Activated naive CD8-positive, alpha-beta T cell treated with anti-CD3 and anti-CD28 coated beads, Interleukin-2, amount 50 U/mL, for 24 hours (primary cell): ENCODE data around the gene ZNF630.
"Not testable (repeated sequence)": the region's sequence is repeated elsewhere in the genome, so short reads cannot be mapped to it uniquely, and the experiment has no call there.

ENCODE experiments used
- ATAC-seq: fragments of 150-1000 bp; cut with Tn5 transposase; one replicate; pipeline ENCODE4 v1.10.0; 2021
- DNase-seq: peaks from one replicate; pipeline ENCODE4 v3.0.0; 2021
- H3K27ac Mint-ChIP-seq: one replicate; pipeline ENCODE4 v1.8.0; 2021; ENCODE audit warnings: mild to moderate bottlenecking, mixed read lengths
- H3K27me3 Mint-ChIP-seq: one replicate; pipeline ENCODE4 v1.8.0; 2021; ENCODE audit warnings: mixed read lengths
- H3K36me3 Mint-ChIP-seq: one replicate; pipeline ENCODE4 v1.8.0; 2021; ENCODE audit warnings: low read depth, mixed read lengths
- H3K4me1 Mint-ChIP-seq: one replicate; pipeline ENCODE4 v1.8.0; 2021; ENCODE audit warnings: mixed read lengths
- H3K4me3 Mint-ChIP-seq: one replicate; pipeline ENCODE4 v1.8.0; 2021; ENCODE audit warnings: mild to moderate bottlenecking, moderate library complexity, mixed read lengths
- H3K9me3 Mint-ChIP-seq: one replicate; pipeline ENCODE4 v1.8.0; 2021; ENCODE audit warnings: mixed read lengths

Gene ZNF630

DNA sequence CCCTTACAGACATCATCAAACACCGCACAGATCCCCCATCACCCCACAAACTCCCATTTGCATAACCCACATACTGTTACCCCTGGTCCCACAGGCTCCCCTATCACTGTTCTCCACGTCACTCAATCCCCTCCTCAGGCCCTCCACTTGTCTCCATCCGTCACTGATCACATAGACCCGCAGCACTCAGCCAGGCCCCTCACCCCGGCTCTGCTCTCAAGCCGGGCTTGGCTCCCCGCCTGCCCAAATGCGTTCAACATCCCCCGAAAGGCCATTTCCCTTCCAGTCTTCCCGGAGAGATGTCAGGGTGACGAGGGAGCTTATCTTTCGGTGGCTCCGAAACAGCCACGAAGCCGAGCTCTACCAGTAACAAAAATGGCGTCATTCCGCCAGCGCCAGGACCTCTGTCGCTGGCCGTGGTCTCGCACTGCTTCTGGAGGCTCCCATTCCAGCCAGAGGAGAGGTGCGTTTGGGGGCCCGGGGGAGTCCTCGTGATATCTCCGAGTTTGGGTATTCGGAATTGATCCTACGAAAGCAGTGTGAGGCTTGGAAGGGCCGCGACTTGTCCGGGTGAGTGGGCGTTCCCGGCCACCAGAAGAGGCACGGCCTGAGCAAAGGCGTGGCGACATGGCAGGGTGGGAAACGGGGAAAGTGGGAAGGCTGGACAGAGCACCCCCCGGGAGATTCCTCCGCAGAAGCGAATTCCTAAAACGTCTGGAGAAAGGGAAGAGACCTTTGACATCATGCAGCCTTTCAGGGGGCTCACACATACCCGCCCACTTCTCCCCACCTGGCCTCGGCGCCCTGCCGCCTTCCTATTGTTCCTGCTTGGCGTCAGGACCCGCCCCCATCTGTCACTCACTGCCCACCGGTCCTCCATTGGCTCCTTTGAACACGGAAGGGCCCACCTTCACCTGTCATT lies at the start of gene ZNF630:
TSS of gene ZNF630 (minus strand) at position 577 of the 922 bp plus-strand sequence. CDS start 4,754 bp downstream, outside the sequence.
- Mint-ChIP-seq H3K27me3 (no peaks in the 10 kb centered on the region), H3K4me3 (peak within 1 kb of the TSS; percentile 90), H3K27ac (peak within 1 kb of the TSS; percentile 94), H3K36me3 (no peaks in the 10 kb centered on the region), H3K9me3 (no peaks in the 10 kb centered on the region), H3K4me1 (peaks cover 14% of the 10 kb centered on the region)
- peak; percentile 64 for DNase-seq
- ATAC-seq, result peak; percentile 82

DNA sequence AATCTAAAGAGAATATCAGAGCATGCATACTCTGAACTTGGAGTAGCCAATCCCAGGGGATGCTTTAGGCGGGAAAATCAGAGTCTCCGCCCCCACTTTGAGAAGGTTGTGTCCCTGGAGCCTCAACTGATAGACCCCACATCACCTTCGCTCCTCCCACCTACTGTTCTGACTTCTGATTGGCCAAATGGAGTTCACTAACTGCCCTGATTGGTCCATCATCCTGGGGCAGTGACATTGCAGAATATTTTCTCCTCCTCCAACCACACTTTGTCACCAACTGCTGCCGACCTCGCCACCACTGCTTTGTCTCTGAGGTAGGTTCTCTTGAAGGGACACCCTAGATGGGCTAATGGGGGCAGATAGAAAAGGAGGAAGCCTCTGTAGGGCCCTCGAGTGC lies 36.3 kb upstream of the ZNF630 start:
- Mint-ChIP-seq H3K27me3 (peaks cover 2% of the 10 kb centered on the region), H3K4me3 (no peak overlapping the region), H3K36me3 (no peaks in the 10 kb centered on the region), H3K27ac (no peak overlapping the region), H3K4me1 (peaks cover 3% of the 10 kb centered on the region), H3K9me3 (no peaks in the 10 kb centered on the region)
- no peak for DNase-seq
- no peak for ATAC-seq

DNA sequence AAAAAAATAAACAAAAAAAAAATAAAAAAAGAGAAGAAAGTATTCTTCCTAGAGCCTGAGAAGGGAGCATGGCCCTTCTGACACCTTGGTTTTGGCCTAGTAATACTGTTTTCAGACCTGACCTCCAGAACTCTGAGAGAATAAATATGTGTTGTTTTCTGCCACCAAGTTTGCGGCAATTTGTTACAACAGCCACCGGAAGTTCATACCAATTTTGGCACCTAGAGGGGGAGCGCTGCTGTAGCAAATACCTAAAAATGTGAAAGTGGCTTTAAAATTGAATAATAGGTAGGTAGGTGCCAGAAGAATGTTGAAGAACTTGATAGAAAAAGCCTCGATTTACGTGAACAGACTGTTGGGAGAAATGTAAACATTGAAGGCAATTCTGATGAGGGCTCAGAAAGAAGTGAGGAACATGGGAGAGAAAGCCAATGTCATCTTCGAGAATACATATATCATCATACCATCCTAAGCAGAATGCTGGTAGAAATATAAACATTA lies 31.5 kb upstream of the ZNF630 start:
- no peak for ATAC-seq
- no peak overlapping the region for H3K27ac Mint-ChIP-seq
- peaks cover 2% of the 10 kb centered on the region for H3K27me3 Mint-ChIP-seq
- H3K9me3 Mint-ChIP-seq, result no peaks in the 10 kb centered on the region
- peaks cover 3% of the 10 kb centered on the region for H3K4me1 Mint-ChIP-seq
- H3K36me3 Mint-ChIP-seq, result no peaks in the 10 kb centered on the region
- no peak overlapping the region for H3K4me3 Mint-ChIP-seq
- DNase-seq, result no peak

DNA sequence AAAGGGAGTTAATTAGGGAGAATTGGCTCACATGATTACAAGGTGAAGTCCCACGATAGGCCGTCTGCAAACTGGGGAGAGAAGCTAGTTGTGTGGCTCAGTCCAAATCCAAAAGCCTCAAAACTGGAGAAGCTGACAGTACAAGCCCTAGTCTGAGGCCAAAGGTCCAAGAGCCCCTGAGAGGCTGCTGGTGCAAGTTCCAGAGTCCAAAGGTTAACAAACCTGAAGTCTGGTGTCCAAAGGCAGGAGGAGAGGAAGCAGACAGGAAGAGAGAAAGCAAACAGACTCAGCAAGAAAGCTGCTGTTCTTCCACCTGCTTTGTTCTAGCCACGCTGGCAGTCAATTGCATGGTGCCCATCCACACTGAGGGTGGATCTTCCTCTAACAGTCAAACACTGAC lies 30.0 kb upstream of the ZNF630 start:
- Mint-ChIP-seq H3K4me3 (no peak overlapping the region), H3K27ac (no peak overlapping the region), H3K9me3 (no peaks in the 10 kb centered on the region), H3K4me1 (peaks cover 3% of the 10 kb centered on the region), H3K27me3 (peaks cover 2% of the 10 kb centered on the region), H3K36me3 (no peaks in the 10 kb centered on the region)
- DNase-seq (no peak), ATAC-seq (no peak)

DNA sequence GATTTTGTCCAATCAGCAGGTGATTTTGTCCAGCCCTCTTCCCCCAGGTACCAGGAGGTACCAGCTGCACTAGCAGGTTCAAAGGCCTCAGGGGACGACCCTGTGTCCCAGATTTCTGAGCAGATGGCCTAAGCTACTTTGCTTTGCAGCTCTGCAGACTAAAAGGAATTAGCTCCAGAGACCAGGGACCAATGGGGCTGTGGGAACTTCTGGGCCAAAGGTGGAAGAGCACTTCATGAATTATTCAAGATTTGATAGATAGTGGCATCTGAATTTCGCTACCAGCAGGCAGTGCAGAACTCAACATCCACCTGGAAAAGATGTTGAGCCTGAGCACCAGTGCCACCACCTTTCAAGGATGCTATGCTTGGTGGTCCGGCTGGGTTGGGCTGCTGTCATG lies 21.1 kb upstream of the ZNF630 start:
- not testable (repeated sequence) for H3K36me3 Mint-ChIP-seq, H3K9me3 Mint-ChIP-seq, ATAC-seq, H3K4me1 Mint-ChIP-seq, H3K27me3 Mint-ChIP-seq, H3K4me3 Mint-ChIP-seq, H3K27ac Mint-ChIP-seq, DNase-seq

DNA sequence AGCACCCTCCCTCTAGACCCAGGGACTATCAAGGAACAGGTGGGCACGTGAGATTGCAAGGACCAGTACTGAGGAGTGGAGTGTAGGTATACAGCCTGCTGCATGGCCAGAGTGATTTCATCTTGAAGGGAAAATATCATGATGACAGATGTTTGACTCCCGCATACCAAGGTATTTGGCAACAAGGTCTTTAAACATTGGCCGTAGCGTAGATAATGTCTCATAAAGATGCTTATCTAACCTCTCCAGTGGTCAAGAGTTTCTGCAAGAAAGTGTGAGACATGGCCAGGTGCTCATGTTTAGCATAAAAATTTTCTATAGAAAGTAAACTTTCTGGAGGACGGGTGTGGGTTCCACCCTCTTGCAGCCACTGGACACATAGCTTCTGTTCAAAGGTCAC lies 18.7 kb upstream of the ZNF630 start:
- ATAC-seq, result no peak
- Mint-ChIP-seq H3K27me3 (no peaks in the 10 kb centered on the region), H3K27ac (no peak overlapping the region), H3K36me3 (no peaks in the 10 kb centered on the region), H3K4me1 (no peaks in the 10 kb centered on the region), H3K9me3 (no peaks in the 10 kb centered on the region), H3K4me3 (no peak overlapping the region)
- DNase-seq, result no peak

DNA sequence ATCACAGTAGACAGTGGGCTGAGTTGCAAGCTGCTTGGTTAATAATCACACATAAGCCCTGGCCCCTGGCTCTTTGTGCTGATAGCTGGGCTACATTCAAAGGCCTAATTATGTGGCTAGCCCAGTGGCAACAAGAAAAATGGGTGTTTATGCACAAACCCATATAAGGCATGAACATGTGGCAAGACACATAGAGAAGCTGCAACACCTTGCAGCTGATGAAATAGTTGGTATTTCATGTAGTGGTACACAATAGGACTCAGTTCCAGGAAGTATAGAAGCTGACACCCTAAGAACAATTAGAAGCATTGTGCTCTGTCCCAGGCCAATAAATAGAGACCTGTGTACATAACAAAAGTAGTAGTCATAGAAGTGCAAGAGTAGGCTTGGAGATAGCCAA lies 14.6 kb upstream of the ZNF630 start:
- H3K27ac Mint-ChIP-seq, result no peak overlapping the region
- no peaks in the 10 kb centered on the region for H3K27me3 Mint-ChIP-seq
- H3K36me3 Mint-ChIP-seq, result no peaks in the 10 kb centered on the region
- DNase-seq, result no peak
- no peak overlapping the region for H3K4me3 Mint-ChIP-seq
- H3K4me1 Mint-ChIP-seq, result no peaks in the 10 kb centered on the region
- no peak for ATAC-seq
- H3K9me3 Mint-ChIP-seq, result no peaks in the 10 kb centered on the region

DNA sequence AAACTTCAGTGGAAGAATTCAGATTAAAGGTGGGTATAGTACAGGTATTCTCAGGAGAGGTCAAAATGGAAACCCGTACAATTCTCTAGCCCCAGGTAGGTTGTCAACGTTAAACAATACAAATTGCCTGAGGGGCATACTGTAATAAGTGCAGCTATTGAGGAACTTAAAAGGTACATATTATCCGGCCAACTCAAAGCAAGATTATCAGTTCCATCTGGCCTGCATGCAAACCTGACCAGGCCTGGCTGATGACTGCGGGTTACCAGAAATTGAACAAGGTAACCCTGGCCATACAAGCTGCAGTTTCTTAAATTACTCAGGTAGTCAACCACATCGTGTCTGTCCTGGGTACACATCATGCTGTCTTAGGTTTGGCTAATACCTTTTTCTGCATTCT lies 12.3 kb upstream of the ZNF630 start:
- Mint-ChIP-seq H3K27me3 (no peaks in the 10 kb centered on the region), H3K36me3 (no peaks in the 10 kb centered on the region), H3K27ac (no peak overlapping the region), H3K9me3 (no peaks in the 10 kb centered on the region), H3K4me3 (no peak overlapping the region), H3K4me1 (no peaks in the 10 kb centered on the region)
- ATAC-seq (no peak), DNase-seq (no peak)

DNA sequence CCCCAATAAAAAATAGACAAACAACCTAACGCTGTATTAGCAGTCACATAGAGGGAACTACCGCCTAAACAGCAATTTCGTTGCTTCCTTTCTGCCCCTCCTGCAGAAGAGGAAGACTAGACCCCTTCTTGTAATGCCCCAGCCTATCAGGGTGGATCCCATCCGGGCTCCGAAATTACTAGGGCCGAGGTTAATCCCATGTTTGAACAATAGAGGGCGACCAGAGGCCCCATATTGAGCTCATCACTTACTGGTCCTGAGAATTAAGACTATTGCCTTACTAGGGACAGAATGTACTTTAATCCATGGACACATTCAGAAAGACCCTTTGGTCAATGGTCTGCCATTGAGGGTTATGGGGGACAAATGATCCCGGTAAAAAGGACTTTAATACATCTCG lies 11.8 kb upstream of the ZNF630 start:
- Mint-ChIP-seq H3K27me3 (no peaks in the 10 kb centered on the region), H3K4me1 (no peaks in the 10 kb centered on the region), H3K36me3 (no peaks in the 10 kb centered on the region), H3K4me3 (no peak overlapping the region), H3K27ac (no peak overlapping the region), H3K9me3 (no peaks in the 10 kb centered on the region)
- DNase-seq (peak; percentile 35), ATAC-seq (peak; percentile 63)

DNA sequence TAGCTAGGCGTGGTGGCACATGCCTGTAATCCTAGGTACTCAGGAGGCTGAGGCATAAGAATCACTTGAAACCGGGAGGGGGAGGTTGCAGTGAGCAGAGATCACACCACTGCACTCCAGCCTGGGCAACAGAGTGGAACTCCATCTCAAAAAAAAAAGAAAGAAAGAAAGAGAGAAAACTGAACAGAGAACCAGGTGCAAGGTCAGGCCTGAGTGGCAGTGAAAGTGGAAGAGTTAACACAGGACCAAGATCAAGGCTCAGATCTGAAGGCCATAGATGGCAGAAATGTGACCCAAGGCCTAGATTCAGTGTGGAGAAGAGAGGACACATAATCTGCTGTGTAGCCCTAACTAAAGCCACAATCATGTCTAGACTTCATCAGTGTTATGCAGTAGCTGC lies 4.9 kb upstream of the ZNF630 start:
- no peaks in the 10 kb centered on the region for H3K27me3 Mint-ChIP-seq
- DNase-seq (no peak), ATAC-seq (no peak)
- H3K4me1 Mint-ChIP-seq, result peaks cover 5% of the 10 kb centered on the region
- H3K36me3 Mint-ChIP-seq, result no peaks in the 10 kb centered on the region
- H3K9me3 Mint-ChIP-seq, result no peaks in the 10 kb centered on the region
- H3K4me3 Mint-ChIP-seq, result no peak overlapping the region
- H3K27ac Mint-ChIP-seq, result no peak overlapping the region

DNA sequence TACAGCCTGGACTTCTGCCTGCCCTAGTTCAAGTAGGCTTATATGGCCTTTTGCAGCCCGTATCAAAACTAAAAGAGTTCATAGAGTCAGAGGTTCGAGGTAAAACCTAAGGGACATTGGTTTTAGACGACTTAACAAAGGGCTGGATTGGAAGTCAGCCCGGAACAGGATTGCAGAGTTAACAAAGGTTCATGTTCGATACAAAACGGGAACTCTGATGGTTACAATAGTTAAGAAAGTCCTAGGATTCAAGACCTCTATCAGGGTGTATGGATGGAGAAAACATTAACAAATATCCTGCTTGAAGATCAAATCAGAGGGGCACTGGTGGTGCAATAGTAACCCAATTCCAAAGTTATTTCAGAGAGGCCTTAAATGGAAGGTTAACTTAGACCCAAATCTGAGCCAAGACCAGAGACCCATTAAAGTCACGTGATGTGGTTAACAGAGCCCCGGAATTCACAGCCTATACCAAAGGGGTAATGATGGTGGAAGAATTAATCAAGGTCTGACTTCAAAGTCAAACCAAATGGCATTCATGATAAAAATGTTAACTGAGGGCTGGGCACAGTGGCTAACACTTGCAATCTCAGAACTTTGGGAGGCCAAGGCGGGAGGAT lies 656 bp upstream of the ZNF630 start:
- Mint-ChIP-seq H3K4me1 (peaks cover 14% of the 10 kb centered on the region), H3K27ac (peak overlapping the region; percentile 94), H3K4me3 (peak overlapping the region; percentile 90), H3K36me3 (no peaks in the 10 kb centered on the region), H3K27me3 (no peaks in the 10 kb centered on the region), H3K9me3 (no peaks in the 10 kb centered on the region)
- DNase-seq (no peak), ATAC-seq (no peak)

DNA sequence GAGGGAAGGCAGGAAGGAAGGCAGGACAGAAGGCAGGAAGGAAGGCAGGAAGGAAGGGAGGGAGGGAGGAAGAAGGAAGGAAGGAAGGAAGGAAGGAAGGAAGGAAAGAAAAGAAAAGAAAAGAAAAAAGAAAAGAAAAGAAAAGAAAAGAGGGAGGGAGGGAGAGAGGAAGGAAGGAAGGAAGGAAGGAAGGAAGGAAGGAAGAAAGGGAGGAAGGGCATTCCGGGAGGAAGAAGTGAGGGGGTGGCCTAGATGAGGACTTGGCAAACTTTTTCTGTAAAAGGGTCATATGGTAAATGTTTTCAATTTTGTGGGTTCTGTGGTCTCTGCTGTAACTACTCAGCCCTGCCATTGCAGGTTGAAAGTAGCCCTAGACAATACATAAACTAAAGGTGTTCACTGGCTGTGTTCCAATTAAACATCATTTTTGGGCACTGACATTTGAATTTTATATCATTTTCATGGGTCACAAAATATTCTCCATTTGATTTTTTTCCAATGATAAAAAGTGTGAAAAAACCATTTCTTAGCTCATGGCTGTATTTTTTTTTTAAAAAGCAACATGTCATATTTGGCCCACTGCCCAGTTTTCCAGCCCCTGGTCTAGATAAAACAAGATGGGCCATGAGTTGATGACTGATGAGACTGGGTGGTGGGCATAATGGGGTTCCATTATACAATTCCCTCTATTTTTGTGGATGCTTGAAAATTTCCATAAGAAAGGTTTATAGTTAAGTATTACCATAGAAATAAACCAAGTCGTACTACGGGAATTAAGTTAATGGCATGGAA lies 3.1 kb downstream of the ZNF630 start:
- no peak overlapping the region for H3K4me3 Mint-ChIP-seq
- DNase-seq, result no peak

DNA sequence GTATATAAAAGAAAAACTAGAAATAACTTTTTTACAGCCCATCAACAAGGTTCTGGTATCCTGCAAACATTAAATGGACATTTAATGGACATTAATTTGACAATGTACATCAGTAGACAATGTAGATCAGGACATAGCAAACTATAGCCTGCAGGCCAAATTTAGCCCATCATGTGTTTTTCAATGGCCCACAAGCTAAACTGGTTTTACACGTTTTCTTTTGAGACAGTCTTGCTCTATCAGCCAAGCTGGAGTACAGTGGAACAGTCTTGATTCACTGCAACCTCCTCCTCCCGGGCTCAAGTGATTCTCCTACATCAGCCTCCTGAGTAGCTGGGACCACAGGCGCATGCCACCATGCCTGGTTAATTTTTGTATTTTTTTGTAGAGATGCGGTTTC lies 7.2 kb downstream of the ZNF630 start:
- ATAC-seq, result no peak
- peaks cover 4% of the 10 kb centered on the region for H3K4me1 Mint-ChIP-seq
- no peak overlapping the region for H3K4me3 Mint-ChIP-seq
- DNase-seq, result no peak
- peaks cover 33% of the 10 kb centered on the region for H3K36me3 Mint-ChIP-seq
- no peak overlapping the region for H3K27ac Mint-ChIP-seq
- peaks cover 4% of the 10 kb centered on the region for H3K9me3 Mint-ChIP-seq
- no peaks in the 10 kb centered on the region for H3K27me3 Mint-ChIP-seq

More for the DNA sequence above, 3.1 kb downstream of the ZNF630 start:
- no peak for ATAC-seq
- no peak overlapping the region for H3K27ac Mint-ChIP-seq
- no peaks in the 10 kb centered on the region for H3K9me3 Mint-ChIP-seq
- H3K4me1 Mint-ChIP-seq, result peaks cover 14% of the 10 kb centered on the region
- H3K36me3 Mint-ChIP-seq, result peaks cover 2% of the 10 kb centered on the region
- H3K27me3 Mint-ChIP-seq, result no peaks in the 10 kb centered on the region

DNA sequence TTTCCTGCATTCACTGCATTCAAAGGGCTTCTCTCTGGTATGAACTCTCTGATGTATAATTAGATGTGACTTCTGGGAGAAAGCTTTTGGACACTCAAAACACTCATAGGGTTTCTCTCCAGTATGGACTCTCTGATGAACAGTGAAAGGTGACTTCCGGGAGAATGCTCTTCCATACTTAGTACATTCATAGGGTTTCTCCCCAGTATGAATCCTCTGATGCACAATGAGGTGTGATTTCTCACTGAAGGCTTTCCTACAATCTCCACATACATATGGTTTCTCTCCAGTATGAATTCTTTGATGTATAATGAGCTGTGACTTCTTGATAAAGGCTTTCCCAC lies 12.2 kb downstream of the ZNF630 start:
- H3K27me3 Mint-ChIP-seq, result no peaks in the 10 kb centered on the region

More for the DNA sequence above, 12.2 kb downstream of the ZNF630 start:
- ATAC-seq (no peak), DNase-seq (no peak)
- peaks cover 9% of the 10 kb centered on the region for H3K9me3 Mint-ChIP-seq
- H3K4me1 Mint-ChIP-seq, result peaks cover 3% of the 10 kb centered on the region
- no peak overlapping the region for H3K27ac Mint-ChIP-seq
- H3K36me3 Mint-ChIP-seq, result peaks cover 52% of the 10 kb centered on the region
- no peak overlapping the region for H3K4me3 Mint-ChIP-seq
